Measurements from ENCODE around the gene GNAT1.

- TF ChIP-seq CTCF (conservative IDR thresholded peaks at IDR 0.05; ENCODE audit: low read length) (no peak), EZH2phosphoT487 (IDR thresholded peaks at IDR 0.05; ENCODE audit: borderline replicate concordance, low read depth, low read length) (no peak)
Measured at GRCh38 chr3:50211930-50212329, 20.5 kb downstream of the GNAT1 start.

Data from OCI-LY7 (cell line).